Heart left ventricle (tissue), 16 donors: ENCODE results near the gene CYTH4. TPM values are rescaled to one million over a fixed set of nuclear protein-coding genes. Genes with fewer than 3 reads are reported as not detected.
"Not testable (repeated sequence)": the region's sequence is repeated elsewhere in the genome, so short reads cannot be mapped to it uniquely, and the experiment has no call there.

Experiments
- ATAC-seq, 4 donors: fragments of 200-7000 bp; cut with Tn5 transposase; one replicate each; pipeline ENCODE4 v1.9.1; 2020 to 2022; ENCODE audit warnings: moderate library complexity in 4 of 4, mild to moderate bottlenecking in 3 of 4, moderate number of reproducible peaks in 1 of 4
- DNase-seq, 5 donors: peaks; one replicate each; pipeline ENCODE4 v3.0.0-alpha.2; 2020
- H3K27ac ChIP-seq, 12 donors: fragments of 200-600 bp; sonication (generic) in 4 of 12; one replicate each; pipeline versions ENCODE4 v1.5.0 to v1.8.0; 2016 to 2022; ENCODE audit warnings: mild to moderate bottlenecking in 2 of 12
- H3K27me3 ChIP-seq, 9 donors: fragments of 200-600 bp; sonication (generic) in 2 of 9; one replicate each; pipeline versions ENCODE4 v1.5.1 to v1.8.0; 2016 to 2022; ENCODE audit warnings: mild to moderate bottlenecking in 3 of 9
- H3K36me3 ChIP-seq, 9 donors: fragments of 200-600 bp; sonication (generic) in 2 of 9; one replicate each; pipeline versions ENCODE4 v1.5.0 to v1.8.0; 2018 to 2022; ENCODE audit warnings: mild to moderate bottlenecking in 2 of 9
- H3K4me1 ChIP-seq, 12 donors: fragments of 200-600 bp; sonication (generic) in 4 of 12; one replicate each; pipeline versions ENCODE4 v1.5.0 to v1.8.0; 2016 to 2022; ENCODE audit warnings: mild to moderate bottlenecking in 3 of 12
- H3K4me3 ChIP-seq, 12 donors: fragments of 200-600 bp; sonication (generic) in 4 of 12; one replicate each; pipeline versions ENCODE4 v1.5.0 to v1.8.0; 2017 to 2022; ENCODE audit warnings: mild to moderate bottlenecking in 9 of 12, moderate library complexity in 4 of 12
- H3K9me3 ChIP-seq, 12 donors: fragments of 200-600 bp; sonication (generic) in 4 of 12; one replicate each; pipeline versions ENCODE4 v1.5.0 to v1.8.0; 2016 to 2022; ENCODE audit warnings: mild to moderate bottlenecking in 1 of 12
- POLR2A ChIP-seq, 2 donors: fragments of 450-650 bp; IDR thresholded peaks; one replicate each; pipeline ENCODE4 v1.6.1; 2017; ENCODE audit warnings: antibody characterized with exemption in 2 of 2, mild to moderate bottlenecking in 2 of 2, moderate library complexity in 2 of 2
- WGBS, 4 donors: extraction: QIAGEN DNeasy Blood & Tissue Kit in 2 of 4; methylation state at CpG; one replicate each; pipeline versions ENCODE4 v1.1.5 to v1.1.7; 2013 to 2018; 5-methylcytosine and 5-hydroxymethylcytosine counted together
- intact Hi-C, 10 donors: fragments of 100-400 bp; cut with DNase I; formaldehyde crosslinking; loops; one replicate each; pipeline versions ENCODE4 v1.11.1 to v1.14.2; 2022
- polyA plus RNA-seq, 2 donors: library from polyadenylated mRNA; stranded (reverse); fragments of 200-250 nt; gene quantifications; one replicate each; pipeline ENCODE4 v1.2.3, GENCODE V29; 2013
- total RNA-seq, 9 donors: library from RNA; depleted of rRNA in 2 of 9; stranded (reverse); fragments of >200 nt in 2 of 9; fragmentation: NEBNext Ultra II Directional in 3 of 9; extraction: Animal tissue kit (Norgen Biotek cat#: 25700) in 3 of 9; gene quantifications; one replicate each; pipeline versions ENCODE4 v1.1.0 to v1.2.4, GENCODE V29; 2016 to 2023
- TF ChIP-seq, protein P1 (sequence below), 12 donors: fragments of 200-600 bp; sonication (generic) in 4 of 12; IDR thresholded peaks; one replicate each; pipeline versions ENCODE4 v1.5.0 to v1.8.0; 2018 to 2022; ENCODE audit warnings: antibody characterized with exemption in 12 of 12, mild to moderate bottlenecking in 5 of 12
- donor health status: ischemic (EF 13 %, LVEDD 7.1; RV severe dilation, severe dysfunction).
- donor health status: healthy with polysubstance abuse.
- donor health status: DM: no; HTN: yes; CAD: no.
- donor health status: DM: no; HTN: no; CAD: no.
- donor health status: ischemic (EF 25% LVEDD 6.9; RV normal size, moderate dysfunction).
- donor health status: ischemic (EF 25% LVEDD 5.7; RV mildly dilated, moderate dysfunction).
- donor health status: healthy.
- donor health status: DM: yes; HTN: yes; CAD: no.
- donor health status: ischemic (EF 35%, LVEDD 5.7; RV mildly dilated, moderate dysfunction).
- donor health status: nonischemic (EF 11% LVEDD 7.7; RV severe dilation, severe dysfunction).
- donor health status: DM: yes; HTN: yes; CAD: no.
- donor health status: PGD.
- donor health status: ischemic (EF 29% LVEDD 5.4; RV normal size, mild dysfunction).
- donor health status: nonischemic (EF 23%, LVEDD 6.1; RV moderate dilation, normal function).

The CYTH4 gene
- total and polyA plus RNA-seq, 11 donors, result 2.4 to 57.8 (median 4.3) TPM

DNA sequence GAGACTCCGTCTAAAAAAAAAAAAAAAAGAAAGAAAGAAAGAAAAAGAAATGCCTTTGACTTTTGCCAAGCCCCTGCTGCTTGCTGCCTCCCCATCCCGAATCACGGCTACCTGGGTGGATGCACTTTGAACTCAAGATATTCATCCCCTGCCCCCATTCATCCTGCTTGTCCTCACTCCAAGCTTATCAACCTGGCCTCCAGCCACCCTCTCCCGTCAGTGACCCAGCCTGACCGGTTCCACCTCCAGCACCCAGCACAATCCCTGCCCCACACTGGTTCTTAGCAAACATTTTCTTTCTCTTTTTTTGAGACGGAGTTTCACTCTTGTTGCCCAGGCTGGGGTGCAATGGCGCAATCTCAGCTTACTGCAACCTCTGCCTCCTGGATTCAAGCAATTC lies 44.4 kb downstream of the CYTH4 start:
- no peak overlapping the region for H3K4me3 ChIP-seq
- intact Hi-C loops, result loop anchor here in 1 of 10 donors (10.0 kb wide), 1 partner anchor 98 kb away; the partner anchor contains the start of gene ELFN2
- TF ChIP-seq, protein P1, sequence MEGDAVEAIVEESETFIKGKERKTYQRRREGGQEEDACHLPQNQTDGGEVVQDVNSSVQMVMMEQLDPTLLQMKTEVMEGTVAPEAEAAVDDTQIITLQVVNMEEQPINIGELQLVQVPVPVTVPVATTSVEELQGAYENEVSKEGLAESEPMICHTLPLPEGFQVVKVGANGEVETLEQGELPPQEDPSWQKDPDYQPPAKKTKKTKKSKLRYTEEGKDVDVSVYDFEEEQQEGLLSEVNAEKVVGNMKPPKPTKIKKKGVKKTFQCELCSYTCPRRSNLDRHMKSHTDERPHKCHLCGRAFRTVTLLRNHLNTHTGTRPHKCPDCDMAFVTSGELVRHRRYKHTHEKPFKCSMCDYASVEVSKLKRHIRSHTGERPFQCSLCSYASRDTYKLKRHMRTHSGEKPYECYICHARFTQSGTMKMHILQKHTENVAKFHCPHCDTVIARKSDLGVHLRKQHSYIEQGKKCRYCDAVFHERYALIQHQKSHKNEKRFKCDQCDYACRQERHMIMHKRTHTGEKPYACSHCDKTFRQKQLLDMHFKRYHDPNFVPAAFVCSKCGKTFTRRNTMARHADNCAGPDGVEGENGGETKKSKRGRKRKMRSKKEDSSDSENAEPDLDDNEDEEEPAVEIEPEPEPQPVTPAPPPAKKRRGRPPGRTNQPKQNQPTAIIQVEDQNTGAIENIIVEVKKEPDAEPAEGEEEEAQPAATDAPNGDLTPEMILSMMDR (IDR thresholded peaks at IDR 0.05), result no peak
- TF ChIP-seq POLR2A (IDR thresholded peaks at IDR 0.05), result no peak
- H3K27me3 ChIP-seq, result peaks cover 24 to 94% (median 59%) of the 10 kb centered on the region in 9 donors
- ATAC-seq, result no peak
- DNase-seq, result no peak
- H3K4me1 ChIP-seq, result peaks cover 0 to 8% (median 0%) of the 10 kb centered on the region in 12 donors
- H3K36me3 ChIP-seq, result no peaks in the 10 kb centered on the region
- WGBS, 4 donors, result 27 to 41% (median 36%) methylated on average over 7 of the region's 7 CpGs
- no peaks in the 10 kb centered on the region for H3K9me3 ChIP-seq
- H3K27ac ChIP-seq, result no peak overlapping the region

DNA sequence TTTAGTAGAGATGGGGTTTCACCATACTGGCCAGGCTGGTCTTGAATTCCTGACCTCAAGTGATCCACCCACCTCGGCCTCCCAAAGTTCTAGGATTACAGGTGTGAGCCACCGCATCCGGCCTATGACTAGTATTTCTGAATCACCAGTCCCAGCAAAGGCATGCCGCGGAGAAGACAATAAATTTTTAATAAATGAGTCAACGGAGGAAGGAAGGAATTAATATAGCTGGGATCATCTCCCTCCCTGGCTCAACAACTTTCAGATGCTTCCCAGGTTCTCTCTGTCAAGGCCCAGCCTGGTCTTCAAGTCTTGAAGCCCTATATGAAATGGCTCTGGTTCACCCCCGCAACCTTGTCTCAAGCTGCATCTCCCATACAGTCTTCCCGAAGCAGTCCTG lies 45.7 kb downstream of the CYTH4 start:
- DNase-seq (no peak), ATAC-seq (no peak)
- Histone ChIP-seq H3K27ac (no peak overlapping the region), H3K4me1 (peaks cover 0 to 8% (median 0%) of the 10 kb centered on the region in 12 donors), H3K36me3 (no peaks in the 10 kb centered on the region), H3K4me3 (no peak overlapping the region), H3K27me3 (peaks cover 32 to 96% (median 67%) of the 10 kb centered on the region in 9 donors), H3K9me3 (no peaks in the 10 kb centered on the region)
- 75 to 81% (median 78%) methylated on average over 8 of the region's 8 CpGs for WGBS, 4 donors
- TF ChIP-seq, protein P1 (IDR thresholded peaks at IDR 0.05), result no peak
- no peak for TF ChIP-seq POLR2A (IDR thresholded peaks at IDR 0.05)
- intact Hi-C loops, result loop anchor here in 1 of 10 donors (10.0 kb wide), 1 partner anchor 97 kb away; the partner anchor contains the start of gene ELFN2

DNA sequence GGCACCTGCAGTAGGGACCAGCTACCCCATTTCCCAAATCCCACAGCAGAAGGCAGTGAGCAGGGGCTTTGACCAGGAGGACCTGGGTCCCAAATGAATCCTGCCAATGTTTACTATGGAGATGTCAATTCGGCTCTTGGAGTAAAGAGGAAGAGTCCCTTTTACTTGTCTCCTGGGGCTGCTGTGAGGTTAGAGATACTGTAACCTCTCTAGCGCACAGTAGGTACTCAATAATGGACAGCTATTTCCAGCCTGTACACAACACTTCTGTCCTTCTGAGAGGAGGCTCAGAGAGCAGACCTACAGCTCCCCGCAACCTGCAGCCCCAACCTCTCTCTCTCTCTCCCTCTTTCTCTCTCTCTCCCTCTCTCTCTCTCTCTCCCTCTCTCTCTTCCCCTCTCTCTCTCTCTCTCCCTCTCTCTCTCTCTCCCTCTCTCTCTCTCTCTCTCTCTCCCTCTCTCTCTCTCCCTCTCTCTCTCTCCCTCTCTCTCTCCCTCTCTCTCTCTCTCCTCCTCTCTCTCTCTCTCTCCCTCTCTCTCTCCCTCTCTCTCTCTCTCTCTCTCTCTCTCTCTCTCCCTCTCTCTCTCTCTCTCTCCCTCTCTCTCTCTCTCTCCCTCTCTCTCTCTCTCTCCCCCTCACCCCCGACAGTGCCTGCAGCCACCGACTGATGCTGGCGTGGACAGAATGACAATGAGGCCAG lies 46.4 kb downstream of the CYTH4 start:
- ATAC-seq, H3K36me3 ChIP-seq, H3K4me3 ChIP-seq, DNase-seq, H3K9me3 ChIP-seq, H3K4me1 ChIP-seq, H3K27ac ChIP-seq: not testable (repeated sequence)
- WGBS, 4 donors, result 30 to 47% (median 43%) methylated on average over 4 to 6 of the region's 6 CpGs
- peaks cover 38 to 96% (median 67%) of the 10 kb centered on the region in 9 donors for H3K27me3 ChIP-seq
- intact Hi-C loops, result loop anchor here in 1 of 10 donors (10.0 kb wide), 1 partner anchor 96 kb away; the partner anchor contains the start of gene ELFN2

DNA sequence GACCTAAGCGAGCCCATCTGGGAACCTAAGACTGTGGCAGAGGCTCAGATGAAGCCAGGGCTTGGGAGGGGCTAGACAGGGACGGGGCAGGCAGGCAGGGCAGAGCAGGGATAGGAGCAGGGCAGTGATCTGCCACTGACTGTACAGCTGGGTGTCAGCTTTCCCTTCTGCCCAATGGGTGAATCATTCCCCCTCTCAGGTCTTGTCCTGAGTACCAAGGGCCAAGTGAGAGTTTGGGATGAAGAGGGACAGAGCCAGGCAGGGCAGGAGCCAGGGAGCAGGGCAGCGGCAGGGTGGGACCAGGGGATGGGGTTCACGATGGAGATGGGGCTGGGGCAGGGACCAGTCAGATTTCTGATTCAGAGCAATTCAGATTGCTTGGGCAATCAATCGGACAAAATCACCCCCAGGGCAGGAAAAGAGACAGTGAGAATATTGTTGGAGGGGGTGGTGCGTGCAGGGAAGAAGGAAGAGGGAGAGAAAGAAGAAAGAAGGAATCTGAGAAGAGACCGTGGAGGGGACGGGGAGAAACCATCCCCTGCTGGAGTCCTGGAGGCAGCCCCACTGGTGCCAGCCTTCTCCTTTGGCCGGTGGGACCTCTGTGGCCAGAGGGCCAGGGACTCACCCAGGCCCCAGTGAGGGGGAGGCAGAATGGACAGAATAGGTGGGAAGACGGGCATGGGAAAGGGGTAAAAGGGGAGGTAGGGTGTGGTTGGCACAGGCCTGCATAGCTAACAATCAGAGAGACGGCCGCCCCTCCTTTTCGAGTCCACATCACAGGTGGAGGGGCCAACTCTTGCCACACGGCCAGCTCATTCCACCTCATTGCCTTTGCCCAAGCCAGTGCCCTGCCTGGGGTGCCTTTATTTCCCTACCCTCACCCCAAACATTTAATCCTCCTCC lies 47.2 kb downstream of the CYTH4 start:
- intact Hi-C loops, result loop anchor here in 1 of 10 donors (10.0 kb wide), 1 partner anchor 95 kb away; the partner anchor contains the start of gene ELFN2
- Histone ChIP-seq H3K27ac (no peak overlapping the region), H3K4me1 (peaks cover 0 to 11% (median 0%) of the 10 kb centered on the region in 12 donors), H3K9me3 (no peaks in the 10 kb centered on the region), H3K4me3 (no peak overlapping the region), H3K27me3 (peaks cover 42 to 96% (median 67%) of the 10 kb centered on the region in 9 donors), H3K36me3 (no peaks in the 10 kb centered on the region)
- ATAC-seq (no peak), DNase-seq (no peak)
- no peak for TF ChIP-seq POLR2A (IDR thresholded peaks at IDR 0.05)
- TF ChIP-seq, protein P1 (IDR thresholded peaks at IDR 0.05), result no peak
- 59 to 68% (median 65%) methylated on average over 14 of the region's 14 CpGs for WGBS, 4 donors
